GM21360 (cell line): Measurements from ENCODE around the gene CENPP.
A peak's percentile ranks its signal among the peaks of the same experiment; 100 is the strongest.

Experiments
- ATAC-seq: cut with Tn5 transposase; IDR thresholded peaks from one replicate; pipeline ENCODE4 v1.9.1; 2021; ENCODE audit warnings: mild to moderate bottlenecking, moderate library complexity; ENCODE audit not compliant: unreplicated experiment

The CENPP gene

DNA sequence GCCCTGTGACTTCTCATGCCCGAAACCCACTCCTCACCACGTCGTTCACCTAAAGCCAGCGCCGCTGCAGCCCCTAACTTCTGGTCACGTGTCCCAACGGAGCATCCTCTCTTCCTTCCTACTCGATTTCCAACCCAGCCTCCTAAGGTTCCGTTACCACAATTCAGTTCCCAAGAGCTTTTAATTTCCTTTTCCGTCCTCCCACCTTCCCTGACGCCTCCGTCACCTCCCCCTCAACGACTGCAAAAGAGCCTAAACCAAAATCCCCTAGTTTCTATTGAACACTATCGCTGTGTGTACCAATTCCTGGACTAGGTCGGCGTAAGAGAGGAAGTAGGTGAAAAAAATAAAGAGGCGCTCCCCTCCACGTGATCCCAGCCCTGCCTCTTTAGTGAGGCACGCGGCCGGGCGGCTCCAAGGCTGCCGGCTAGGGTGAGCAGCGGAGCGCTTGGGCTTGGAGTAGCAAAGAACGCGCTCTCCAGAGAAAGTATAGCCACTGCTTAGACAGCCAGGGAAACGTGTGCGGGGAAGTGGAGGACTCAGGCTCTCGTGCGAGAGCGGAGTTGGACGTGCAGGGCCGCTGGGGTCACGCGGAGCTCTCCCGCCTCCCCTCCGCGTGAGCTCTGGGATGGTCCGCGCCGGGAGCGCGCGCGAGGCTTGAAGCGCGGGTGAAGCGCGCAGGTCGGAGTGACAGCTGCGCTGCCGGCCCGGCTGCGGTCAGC lies at the start of gene CENPP, which contains the start of gene NOL8:
Gene CENPP (plus strand): TSS at position 685 of the 722 bp plus-strand sequence.
Gene NOL8 (minus strand): TSS at position 82 of the 722 bp plus-strand sequence. CDS start 1,189 bp downstream, outside the sequence.
- ATAC-seq: peak; percentile 85

DNA sequence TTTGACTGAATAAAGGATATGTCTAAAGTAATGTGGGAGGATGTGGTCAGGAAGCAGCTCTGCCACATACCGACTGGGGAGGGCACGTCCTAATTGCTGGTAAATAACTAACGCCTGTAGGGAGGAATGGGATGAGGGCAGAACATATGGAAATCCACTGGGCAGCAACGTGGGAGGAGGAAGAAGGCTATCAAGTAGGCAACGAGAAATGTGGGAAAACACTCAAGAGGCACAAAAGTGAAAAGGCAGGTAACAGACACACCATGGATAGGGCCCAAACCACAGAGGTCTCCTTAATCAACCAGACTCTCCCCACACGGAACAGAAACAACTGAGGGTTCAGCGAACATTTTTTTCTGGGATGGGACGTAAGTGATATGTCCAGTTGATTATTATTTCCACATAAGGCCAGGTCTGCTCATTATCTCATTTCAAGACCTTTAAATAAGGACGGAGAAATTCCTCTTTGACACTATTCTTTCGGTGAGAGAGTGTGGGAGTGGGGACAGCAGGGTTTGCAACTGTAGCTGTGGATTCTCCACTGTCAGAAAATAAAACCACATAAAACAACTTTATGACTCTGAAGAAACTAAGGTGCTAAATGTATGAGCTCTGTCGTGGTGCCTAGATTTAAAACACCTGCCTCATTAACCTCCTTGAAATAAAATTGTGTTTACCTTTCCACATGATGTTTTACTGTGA lies 49.3 kb upstream of the CENPP start:
- no peak for ATAC-seq

DNA sequence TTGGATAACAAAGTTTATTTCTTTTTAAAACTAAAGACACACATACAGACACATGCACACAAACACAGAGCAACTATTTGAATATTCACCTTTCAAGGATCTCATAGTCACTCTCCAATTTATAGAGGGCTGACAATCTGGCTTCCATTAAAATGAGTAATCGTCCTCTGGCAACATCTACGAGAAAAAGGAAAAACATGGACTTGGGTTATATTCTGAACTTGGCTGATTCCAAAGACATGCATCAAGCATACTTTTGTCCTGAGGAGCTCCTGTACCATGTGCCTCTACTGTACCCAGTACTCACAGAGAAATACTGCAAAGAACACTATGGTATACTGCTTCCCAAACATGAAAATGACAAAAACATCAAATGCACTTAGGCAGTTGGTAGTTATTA lies 47.6 kb upstream of the CENPP start:
- ATAC-seq: no peak

DNA sequence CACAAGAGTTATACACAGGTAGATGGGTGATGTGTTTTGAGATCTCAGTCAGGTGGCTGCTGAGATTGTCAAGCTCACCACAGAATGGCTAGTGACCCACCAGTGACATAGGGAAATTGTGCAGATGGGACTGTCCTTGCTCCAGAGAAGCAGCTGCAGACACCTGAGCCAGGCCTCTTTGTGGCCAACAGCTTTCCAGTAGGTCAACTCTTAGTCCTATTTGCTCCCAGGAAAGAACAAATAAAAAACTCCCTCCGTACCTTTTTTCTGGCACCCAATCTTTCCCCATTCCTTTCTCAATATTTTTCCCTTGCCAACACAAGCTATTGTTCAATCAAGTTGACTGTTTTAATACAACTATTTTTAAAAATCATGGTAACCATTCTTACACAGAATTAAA lies 46.5 kb upstream of the CENPP start:
- ATAC-seq: no peak

DNA sequence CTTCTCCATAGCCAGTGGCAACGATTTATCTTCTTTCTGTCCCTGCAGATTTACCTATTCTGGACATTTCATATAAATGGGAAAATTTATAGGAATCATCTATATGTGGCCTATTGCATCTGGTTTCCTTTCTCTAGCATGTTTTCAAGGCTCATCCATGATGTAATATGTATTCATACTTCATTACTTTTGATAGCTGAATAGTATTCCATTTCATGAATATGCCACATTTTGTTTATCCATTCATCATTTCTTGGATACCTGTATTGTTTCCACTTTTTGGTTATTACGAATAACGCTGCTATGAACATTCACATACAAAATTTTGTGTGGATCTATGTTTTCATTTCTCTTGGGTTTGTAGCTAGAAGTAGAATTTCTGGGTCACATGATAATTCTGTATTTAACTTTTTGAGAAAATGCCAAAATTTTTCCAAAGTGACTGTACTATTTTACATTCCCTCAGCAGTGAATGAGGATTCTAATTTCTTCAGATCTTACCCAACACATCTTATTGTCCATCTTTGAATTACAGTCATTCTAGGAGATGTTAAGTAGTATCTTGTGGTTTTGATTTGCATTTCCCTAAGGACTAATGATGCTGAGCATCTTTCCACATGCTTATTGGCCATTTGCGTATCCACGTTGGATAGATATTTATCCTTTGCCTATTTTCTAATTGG lies 35.9 kb upstream of the CENPP start:
- ATAC-seq: no peak

DNA sequence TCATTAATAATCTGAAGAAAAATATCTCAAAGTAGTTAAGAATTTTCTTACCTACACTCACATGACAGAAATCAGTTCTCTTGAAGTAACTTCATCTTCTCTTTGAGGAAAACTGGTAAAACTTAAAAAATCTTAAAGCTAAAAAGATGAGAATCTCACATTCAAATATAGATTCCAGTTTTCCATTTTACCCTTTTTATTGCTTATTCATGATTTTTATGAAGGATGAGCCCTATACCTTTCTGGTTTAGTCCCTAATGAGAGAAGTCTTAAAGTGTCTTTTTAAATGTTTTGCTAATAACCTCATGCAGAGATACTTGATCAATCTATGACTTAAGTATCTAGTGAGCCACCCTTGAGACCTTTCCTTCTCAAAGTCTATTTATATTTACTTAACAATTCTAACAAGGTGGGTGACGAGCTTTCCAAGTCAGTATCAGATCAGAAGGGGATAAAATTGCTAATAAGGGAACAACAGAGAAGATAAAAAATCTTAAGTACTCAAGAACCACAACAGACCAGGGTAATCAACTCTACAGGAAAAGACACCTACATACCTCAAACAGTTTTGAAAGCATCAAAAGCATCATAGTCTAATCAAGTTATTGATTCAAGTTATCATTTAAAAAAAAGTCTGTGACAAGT lies 34.8 kb upstream of the CENPP start:
- ATAC-seq: no peak

DNA sequence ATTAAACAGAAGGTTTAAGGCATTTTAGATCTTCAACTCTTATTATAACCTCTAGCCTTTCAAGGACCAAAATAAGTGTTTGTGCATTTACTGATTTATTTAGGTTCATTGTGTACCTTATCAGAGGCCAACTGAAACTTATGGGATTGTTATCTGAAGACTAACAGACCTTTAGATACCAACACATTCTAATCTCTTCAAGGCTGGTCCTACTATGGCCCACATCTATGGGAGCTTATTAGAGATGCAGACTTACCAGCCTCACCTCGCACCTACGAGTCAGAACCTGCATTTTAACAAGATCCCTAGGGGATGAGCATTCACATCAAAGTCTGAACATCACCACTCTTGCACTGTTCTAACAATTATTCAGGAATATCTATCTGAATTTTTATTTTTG lies 34.2 kb upstream of the CENPP start:
- no peak for ATAC-seq

DNA sequence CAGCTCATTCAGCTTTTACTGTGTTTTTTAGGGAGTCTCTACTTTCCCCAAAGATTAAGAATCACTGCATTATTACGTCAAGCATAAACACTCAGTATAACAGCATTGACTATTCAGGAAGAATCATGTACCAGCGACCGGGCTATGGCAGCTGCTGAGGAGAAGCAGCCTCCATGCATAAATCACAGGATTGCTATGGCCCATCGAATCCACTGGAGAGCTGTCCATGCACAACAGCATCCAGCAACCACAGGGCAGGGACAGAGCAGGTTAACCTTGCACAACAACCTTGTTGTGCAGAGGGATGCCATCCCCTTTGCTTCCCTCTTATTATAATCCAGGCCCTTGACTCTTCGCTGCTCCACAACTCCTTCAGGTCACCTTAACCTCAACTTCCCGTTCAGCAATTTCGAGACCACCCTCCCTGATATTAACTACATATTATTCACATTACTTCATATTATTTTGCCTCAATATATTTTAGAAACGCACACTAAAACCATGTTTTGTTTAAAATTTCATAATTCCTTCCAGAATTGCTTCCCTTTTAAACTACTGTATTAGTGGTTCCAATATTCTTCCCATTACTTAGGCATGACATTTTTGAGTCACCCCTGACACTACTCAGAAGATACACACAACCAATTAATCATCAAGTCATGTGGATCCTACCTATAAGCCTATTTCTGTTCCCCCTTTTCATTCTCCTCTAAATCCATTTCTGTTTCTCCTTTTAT lies 33.2 kb upstream of the CENPP start:
- ATAC-seq: no peak

DNA sequence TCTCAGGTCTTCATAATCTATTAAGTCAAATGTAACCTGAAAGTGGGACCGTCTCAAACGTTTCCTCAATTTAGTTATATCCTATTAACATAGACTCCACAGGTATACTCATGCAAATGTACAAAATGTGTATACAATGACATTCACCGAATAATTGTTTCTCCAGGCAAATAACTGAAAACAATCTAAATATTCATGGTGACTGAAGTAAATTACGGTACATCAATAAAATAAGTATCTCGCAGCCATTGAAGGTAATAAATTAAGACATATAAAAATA lies 32.7 kb upstream of the CENPP start:
- no peak for ATAC-seq

DNA sequence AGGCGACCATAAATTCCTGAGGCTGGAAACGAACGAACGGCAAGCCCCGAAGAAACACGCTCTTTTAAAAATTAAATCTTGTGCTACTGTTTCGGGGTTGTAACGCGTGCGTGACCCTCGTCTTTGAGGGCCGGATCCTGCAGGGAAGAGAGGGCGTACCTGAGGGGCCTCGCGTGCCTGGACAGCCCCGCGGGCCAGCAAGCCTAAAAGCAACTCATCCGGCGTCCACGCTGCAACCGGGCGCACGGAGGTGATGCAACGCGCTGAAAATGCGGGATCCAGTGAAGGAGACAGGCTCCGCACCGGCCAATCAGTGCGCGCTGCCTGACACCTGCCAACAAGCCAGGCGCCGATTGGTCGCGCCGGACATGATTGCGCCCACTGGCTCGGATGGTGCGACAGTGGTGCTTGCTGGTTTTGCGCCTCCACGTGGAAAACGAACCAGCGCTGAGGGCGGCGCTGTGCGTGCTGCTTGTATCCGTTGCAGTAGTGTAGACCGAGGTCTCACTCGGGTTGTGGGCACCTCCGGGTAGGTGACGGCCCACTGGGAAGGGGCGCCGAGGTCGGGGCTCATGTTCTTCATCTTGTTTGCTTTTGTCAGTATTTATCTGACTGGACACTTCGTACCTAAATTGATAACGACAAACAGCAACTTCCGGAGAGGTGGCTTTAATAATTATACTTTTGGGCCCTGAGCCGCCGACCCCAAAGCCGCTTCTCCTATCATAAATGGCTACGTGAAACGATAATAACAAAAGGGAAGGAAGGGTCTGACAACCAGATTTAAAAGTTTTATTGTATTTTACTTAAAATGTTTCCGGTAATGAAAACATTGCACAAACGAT lies 32.1 kb upstream of the CENPP start, which contains the start of gene IARS1:
Gene IARS1 (minus strand): TSS at position 246 of the 845 bp plus-strand sequence. CDS start 4,278 bp downstream, outside the sequence.
- ATAC-seq: peak; percentile 93

DNA sequence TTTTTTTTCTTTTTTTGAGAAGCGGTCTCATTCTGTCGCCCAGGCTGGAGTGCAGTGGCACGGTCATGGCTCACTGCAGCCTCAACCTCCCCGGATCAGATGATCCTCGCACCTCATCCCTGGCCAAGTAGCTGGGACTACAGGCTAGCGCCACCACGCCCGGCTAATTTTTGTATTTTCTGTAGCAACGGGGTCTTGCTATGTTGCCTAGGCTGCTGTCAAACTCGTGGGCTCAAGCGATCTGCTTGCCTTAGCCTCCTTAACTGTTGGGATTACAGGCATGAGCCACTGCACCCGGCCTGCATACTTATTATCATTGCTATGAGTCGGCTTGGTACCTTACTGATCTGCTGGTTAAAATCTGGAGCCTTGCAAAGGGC lies 31.5 kb upstream of the CENPP start:
- ATAC-seq: no peak

DNA sequence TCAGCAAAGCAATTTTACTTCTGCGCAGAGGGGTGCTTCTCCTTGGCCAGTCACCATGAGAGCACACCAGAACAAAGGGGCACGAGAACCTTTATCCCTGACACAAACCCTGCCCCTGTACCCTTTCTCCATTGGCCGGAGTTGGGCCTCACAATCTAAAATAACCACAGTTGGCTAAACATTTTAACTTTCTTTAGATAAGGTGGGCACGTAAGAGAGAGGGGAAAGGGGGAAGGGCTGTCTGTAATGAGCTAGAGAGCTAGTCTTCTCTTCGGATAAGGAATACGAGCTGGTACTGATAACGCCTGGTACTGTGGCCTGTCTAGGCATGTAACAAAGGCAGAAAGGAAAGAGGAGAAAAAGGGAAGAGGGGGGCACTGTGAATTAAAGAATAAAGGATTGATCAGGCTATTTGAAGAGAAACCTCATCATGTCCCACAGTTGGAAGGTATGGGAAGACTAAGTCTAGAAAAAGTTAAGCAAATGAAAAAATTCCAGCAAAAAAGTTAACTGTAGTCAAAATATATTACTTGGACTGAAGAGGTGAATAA lies 30.4 kb upstream of the CENPP start:
- ATAC-seq: no peak

DNA sequence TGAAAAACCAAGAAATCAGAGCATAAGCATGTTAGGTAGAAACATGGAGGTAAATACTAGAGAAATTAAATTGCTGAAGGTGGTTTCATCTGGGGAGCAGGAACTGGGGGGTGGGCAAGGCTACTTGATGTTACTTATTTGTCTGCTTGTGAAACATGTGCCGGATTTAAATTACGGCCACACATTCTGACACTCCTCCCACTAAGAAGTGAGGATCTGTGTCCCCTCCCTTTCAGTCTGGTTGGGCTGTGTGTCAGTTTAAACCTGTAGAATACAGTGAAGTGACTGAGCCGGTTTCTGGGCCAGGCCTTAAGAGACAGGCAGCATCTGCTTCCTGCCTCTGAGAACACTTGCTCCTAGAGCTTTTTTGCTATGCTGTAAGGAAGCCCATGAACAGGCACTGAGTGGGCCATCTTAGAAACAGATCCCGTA lies 29.9 kb upstream of the CENPP start:
- ATAC-seq: no peak

DNA sequence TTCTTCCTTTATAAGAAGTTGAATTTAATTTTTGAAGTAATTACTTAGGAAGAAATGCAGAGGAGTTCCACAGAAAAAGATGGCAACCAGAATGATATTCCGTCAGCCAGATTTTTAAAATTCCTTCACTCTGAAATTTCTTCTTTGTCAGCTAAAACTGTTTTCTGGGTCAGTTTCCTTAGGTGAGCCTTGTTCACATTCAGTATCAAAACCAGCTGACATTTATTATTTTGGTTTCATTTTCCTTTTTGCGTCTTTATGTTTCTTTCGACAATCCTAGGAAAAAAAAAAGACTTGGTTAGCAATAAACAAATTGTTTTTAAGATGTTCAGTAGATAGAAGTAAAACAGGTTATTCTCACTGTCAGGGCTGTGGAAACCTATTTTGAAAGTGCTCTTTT lies 28.1 kb upstream of the CENPP start:
- no peak for ATAC-seq

DNA sequence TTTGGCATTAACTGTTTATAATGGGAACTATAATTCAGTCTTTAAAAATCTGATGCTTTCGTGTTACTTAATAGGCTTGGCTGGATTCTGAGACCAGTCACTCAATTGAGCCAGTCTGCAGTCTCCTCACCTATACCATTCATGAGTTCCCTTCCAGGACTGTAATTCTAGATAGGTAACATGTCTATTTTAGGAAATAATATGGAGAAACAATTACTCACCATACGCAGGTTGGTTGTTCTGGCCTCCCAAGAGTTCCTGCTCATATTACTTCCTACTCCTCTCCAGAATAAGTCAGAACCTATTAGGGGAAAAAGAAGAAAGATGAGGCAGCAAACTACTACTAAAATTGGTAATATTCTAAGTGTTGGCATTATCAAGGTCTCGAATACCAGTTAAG lies 27.7 kb upstream of the CENPP start:
- no peak for ATAC-seq

DNA sequence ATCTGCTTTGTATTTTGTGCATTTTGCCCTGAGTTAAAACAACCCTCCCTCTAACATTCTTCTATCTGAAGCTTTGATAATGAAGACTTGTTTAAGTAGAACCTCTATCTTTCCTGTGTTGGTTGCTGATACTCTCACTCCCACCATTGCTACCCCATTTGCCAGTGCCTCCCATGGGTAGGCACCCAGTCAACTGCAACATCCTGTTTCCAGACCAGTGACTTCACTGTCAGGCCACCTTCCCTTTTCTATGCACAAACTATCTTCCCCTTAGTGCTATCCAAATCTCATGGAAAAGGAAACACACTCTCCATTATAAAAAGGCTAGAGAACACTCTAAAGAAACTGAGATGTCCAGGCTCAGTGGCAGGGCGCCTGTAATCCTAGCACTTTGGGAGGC lies 26.6 kb upstream of the CENPP start:
- no peak for ATAC-seq

DNA sequence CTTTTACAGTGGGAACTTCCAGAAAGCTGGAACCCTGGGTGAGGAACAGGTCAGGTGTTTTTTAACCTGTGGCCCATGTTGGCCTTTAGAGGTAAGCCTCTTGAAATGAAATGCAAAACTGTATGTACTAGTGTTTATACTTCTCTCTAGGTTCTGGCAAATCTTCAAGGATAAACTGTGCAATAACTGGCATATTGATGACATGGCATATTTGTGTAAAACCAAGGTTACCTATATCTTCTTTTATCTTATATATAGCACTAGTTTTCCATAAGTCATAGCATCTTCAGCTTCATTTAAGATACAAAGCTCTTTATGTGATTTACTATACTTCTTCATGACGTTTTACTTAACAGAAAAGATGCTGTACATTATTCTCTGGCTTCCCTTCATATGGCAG lies 24.8 kb upstream of the CENPP start:
- ATAC-seq: no peak

DNA sequence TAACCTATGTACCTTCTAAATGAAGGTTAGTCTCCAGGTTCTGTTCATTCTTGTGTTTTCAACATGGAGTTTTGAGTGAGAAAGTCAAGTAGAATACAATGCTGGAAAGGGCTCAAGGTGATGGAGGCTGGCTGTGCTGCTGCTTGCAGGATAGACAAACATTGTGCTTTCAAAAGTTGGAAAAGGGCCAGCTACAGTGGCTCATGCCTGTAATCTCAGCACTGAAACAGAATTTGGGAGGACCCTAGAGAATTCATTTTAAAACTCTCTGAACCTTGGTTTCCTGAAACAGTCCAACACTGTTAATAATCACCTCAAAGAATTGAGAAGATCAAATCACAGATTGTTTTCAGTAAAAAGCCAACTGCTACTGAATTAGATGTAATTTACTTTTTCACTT lies 16.9 kb upstream of the CENPP start:
- ATAC-seq: no peak

DNA sequence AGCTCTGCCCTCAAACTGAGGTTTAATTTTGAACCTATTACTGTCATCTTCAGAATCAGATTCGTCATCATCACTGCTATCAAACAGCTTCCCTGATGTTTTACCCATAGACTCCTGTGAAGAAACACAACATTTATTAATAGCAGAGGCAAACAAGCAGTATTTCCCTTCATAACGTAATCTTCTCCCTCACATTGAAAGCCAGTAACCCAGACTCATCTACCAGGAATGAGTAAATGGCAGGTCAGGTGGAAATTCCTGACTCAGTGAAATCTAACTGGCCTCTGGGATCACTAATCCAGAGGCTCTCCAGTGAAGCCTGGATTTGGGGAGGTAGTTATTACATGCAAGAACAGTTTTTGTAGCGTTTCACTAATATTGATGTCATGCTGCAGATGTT lies 15.2 kb upstream of the CENPP start:
- ATAC-seq: no peak
